ENCODE results near the gene GPR42.

Gene GPR42

DNA sequence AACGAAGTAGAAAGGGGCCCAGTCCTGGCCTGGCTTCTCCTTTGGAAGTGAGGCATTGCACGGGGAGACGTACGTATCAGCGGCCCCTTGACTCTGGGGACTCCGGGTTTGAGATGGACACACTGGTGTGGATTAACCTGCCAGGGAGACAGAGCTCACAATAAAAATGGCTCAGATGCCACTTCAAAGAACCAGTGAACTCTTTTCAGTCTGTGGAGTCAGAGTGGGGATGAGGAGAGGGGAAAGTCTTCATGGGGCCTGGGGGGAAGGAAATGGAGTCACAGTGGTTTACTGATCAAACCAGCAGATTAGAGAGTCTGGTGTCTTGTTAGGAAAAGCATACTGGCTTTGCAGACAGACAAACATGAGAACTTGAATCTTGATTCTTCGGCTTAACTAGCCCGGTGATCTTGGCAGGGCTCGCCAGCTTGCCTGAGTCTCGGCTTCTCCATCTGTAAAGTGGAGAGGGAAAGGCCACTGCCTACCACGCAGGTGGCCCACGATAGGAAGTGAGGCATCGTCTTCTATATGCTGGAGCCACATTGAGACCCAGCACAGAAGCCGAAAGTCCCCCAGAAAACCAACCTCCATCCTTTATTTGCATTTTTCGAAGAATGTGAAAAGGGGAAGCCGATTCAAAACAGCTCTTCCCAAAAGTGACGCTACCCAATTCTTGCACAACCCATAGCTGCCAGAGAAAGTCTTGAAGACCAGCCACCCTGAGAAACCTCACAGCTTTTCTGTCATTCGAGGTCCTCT, 23.5 kb upstream of the GPR42 start, which contains the start of gene FFAR1:
TSS of gene FFAR1 (plus strand) at position 732 of the 759 bp plus-strand sequence. CDS start 3,650 bp downstream, outside the sequence.
- Histone ChIP-seq H3K9ac (ENCODE audit: insufficient read length, low read depth) (no peak within 1 kb of the TSS), H3K27me3 (ENCODE audit: insufficient read depth, insufficient read length) (peaks cover 6% of the 10 kb centered on the region), H3K9me3 (ENCODE audit: insufficient read depth, low read length) (no peaks in the 10 kb centered on the region), H3K4me3 (ENCODE audit: insufficient read length, low read depth) (no peak within 1 kb of the TSS), H3K4me1 (ENCODE audit: insufficient read depth, insufficient read length) (peaks cover 9% of the 10 kb centered on the region), H3K36me3 (ENCODE audit: insufficient read depth, insufficient read length, low read length) (no peaks in the 10 kb centered on the region)
- TF ChIP-seq ZNF274 (IDR thresholded peaks at IDR 0.05; ENCODE audit: low read depth, low read length) (no peak), YY1 (IDR thresholded peaks at IDR 0.05; ENCODE audit: insufficient read depth, insufficient read length) (no peak), SUZ12 (IDR thresholded peaks at IDR 0.05; ENCODE audit: extremely low read depth, insufficient read depth, insufficient read length) (no peak)
- no peak for DNase-seq (ENCODE audit: low read depth, low spot score)

DNA sequence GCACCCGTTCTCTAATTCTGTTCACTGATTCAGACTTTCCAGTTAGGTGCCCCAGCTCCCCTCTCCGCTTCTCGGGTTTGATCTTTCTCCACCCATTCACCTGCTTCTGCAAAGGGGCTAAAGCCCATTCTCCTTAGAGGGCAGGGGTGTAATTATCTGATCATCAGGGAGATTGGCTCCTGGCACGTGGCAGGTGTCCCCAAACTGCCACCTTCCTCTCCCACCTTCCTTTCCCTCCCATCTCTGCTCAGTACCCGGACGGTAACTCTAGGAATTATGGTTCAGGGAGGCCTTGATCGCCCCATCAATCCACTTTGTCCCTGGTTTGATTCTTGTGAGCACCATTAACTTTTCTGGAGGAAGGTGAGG, 23.0 kb upstream of the GPR42 start:
- Histone ChIP-seq H3K4me1 (ENCODE audit: insufficient read depth, insufficient read length) (peaks cover 9% of the 10 kb centered on the region), H3K9ac (ENCODE audit: insufficient read length, low read depth) (no peak overlapping the region), H3K4me3 (ENCODE audit: insufficient read length, low read depth) (no peak overlapping the region), H3K9me3 (ENCODE audit: insufficient read depth, low read length) (no peaks in the 10 kb centered on the region), H3K27me3 (ENCODE audit: insufficient read depth, insufficient read length) (peaks cover 6% of the 10 kb centered on the region), H3K36me3 (ENCODE audit: insufficient read depth, insufficient read length, low read length) (no peaks in the 10 kb centered on the region)
- no peak for DNase-seq (ENCODE audit: low read depth, low spot score)
- TF ChIP-seq ZNF274 (IDR thresholded peaks at IDR 0.05; ENCODE audit: low read depth, low read length): no peak
- TF ChIP-seq YY1 (IDR thresholded peaks at IDR 0.05; ENCODE audit: insufficient read depth, insufficient read length): no peak
- TF ChIP-seq SUZ12 (IDR thresholded peaks at IDR 0.05; ENCODE audit: extremely low read depth, insufficient read depth, insufficient read length): no peak

DNA sequence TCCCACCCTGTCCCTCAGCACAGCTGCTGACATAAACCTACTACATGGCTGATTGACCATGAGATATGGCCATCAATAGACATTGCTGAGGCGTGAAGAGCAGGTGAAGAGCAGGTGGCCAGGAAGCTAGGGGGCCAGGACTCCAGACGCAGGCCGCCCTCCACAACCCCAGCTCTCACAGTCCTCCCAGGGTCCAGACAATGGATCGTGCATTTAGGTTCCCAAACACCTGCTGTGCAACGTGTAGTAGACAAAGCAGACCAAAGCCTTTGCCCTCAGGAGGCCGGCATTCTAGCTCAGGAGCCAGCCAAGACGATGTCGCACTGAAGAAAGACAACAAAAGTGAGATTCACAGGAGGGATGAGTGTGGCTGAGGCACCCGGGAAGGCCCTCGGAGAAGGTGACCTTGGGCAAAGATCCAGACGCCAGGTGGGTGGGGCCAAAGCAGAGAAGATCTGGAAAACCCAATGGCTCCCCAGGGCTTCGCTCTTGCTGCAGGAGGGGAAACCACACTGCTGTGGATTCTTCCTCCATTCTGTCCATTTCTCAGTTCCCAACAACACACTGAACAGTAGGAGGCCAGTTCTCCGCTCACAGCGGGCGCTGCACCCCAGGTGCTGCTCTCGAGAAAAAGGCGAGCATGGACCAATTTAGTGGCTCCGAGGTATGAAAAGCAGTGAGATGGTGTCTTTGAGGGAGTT, 21.8 kb upstream of the GPR42 start:
- no peaks in the 10 kb centered on the region for H3K36me3 ChIP-seq (ENCODE audit: insufficient read depth, insufficient read length, low read length)
- DNase-seq (ENCODE audit: low read depth, low spot score): no peak

DNA sequence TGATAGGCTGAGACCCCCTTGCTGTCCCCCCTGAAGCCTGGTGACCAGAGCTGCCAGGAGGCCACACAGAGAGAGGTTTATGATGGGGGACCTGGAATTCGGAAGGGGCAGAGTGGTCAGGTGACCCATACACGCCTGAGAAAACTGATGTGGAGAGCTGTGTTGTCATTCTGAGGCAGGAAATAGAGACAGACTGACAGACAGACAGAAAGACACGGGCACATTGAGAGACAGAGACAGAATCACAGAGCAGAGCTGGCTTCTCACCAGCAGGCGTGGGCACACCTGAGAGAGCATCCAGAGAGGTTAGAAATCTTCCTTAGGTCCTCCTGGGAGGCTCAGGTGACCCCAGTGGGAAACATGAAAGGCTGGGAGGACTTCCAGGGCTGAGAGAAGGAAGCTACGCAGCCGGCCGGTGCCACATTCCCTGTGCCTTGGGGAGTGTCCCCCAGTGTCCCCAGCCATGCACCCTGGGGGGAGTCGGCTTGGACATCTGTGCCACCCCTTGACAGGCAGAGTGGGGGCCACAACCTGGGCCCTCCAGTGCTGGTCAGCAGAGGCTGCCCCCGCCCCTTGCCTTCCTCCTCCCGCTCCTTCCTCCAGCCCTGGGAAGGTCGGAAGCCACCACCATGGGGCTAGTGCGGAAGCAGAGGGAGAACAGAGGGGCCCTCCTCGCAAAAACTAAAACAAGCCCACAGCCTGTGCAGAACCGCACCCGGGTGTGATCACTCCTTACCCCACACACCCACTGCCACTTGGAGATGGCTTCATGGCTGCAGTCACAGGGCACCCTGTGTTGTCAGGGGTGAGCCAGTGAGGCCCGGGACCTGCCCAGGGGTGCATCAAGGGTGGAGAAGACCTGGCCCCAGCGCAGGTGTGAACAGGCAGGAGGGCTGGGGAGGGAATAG, 21.0 kb upstream of the GPR42 start:
- H3K27me3 ChIP-seq (ENCODE audit: insufficient read depth, insufficient read length): peaks cover 6% of the 10 kb centered on the region
- H3K9me3 ChIP-seq (ENCODE audit: insufficient read depth, low read length): no peaks in the 10 kb centered on the region
- H3K9ac ChIP-seq (ENCODE audit: insufficient read length, low read depth): no peak overlapping the region
- no peaks in the 10 kb centered on the region for H3K36me3 ChIP-seq (ENCODE audit: insufficient read depth, insufficient read length, low read length)
- TF ChIP-seq ZNF274 (IDR thresholded peaks at IDR 0.05; ENCODE audit: low read depth, low read length) (no peak), SUZ12 (IDR thresholded peaks at IDR 0.05; ENCODE audit: extremely low read depth, insufficient read depth, insufficient read length) (no peak), YY1 (IDR thresholded peaks at IDR 0.05; ENCODE audit: insufficient read depth, insufficient read length) (no peak)
- no peak for DNase-seq (ENCODE audit: low read depth, low spot score)
- H3K4me1 ChIP-seq (ENCODE audit: insufficient read depth, insufficient read length): peaks cover 6% of the 10 kb centered on the region
- H3K4me3 ChIP-seq (ENCODE audit: insufficient read length, low read depth): no peak overlapping the region

More for the DNA sequence above, 21.8 kb upstream of the GPR42 start:
- H3K9me3 ChIP-seq (ENCODE audit: insufficient read depth, low read length): no peaks in the 10 kb centered on the region
- TF ChIP-seq ZNF274 (IDR thresholded peaks at IDR 0.05; ENCODE audit: low read depth, low read length): no peak
- no peak for TF ChIP-seq SUZ12 (IDR thresholded peaks at IDR 0.05; ENCODE audit: extremely low read depth, insufficient read depth, insufficient read length)
- TF ChIP-seq YY1 (IDR thresholded peaks at IDR 0.05; ENCODE audit: insufficient read depth, insufficient read length): no peak
- peaks cover 6% of the 10 kb centered on the region for H3K27me3 ChIP-seq (ENCODE audit: insufficient read depth, insufficient read length)
- H3K4me1 ChIP-seq (ENCODE audit: insufficient read depth, insufficient read length): peaks cover 9% of the 10 kb centered on the region
- no peak overlapping the region for H3K9ac ChIP-seq (ENCODE audit: insufficient read length, low read depth)
- no peak overlapping the region for H3K4me3 ChIP-seq (ENCODE audit: insufficient read length, low read depth)

DNA sequence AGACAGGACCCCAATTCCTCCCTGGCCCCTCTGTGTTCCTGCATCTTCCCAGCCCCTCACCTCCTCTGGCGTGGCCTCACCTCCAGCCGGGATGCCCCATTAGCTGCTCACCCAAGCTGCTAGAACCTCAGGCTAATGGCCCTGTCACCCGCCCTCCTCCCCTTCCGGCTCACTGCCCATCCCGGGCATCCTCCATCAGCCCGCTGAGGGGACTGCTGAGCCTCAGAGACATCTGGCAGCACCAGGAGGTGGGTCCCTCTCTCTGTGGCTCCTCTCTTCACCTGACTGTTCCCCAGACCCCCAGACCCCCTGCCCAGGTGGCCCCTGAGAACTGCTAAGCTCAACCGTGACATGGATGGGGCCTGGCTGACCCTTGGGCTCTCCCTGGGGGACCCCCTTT, 20.3 kb upstream of the GPR42 start:
- no peaks in the 10 kb centered on the region for H3K9me3 ChIP-seq (ENCODE audit: insufficient read depth, low read length)
- no peak overlapping the region for H3K9ac ChIP-seq (ENCODE audit: insufficient read length, low read depth)
- no peaks in the 10 kb centered on the region for H3K36me3 ChIP-seq (ENCODE audit: insufficient read depth, insufficient read length, low read length)
- no peak for DNase-seq (ENCODE audit: low read depth, low spot score)
- TF ChIP-seq ZNF274 (IDR thresholded peaks at IDR 0.05; ENCODE audit: low read depth, low read length) (no peak), SUZ12 (IDR thresholded peaks at IDR 0.05; ENCODE audit: extremely low read depth, insufficient read depth, insufficient read length) (no peak), YY1 (IDR thresholded peaks at IDR 0.05; ENCODE audit: insufficient read depth, insufficient read length) (no peak)
- peaks cover 6% of the 10 kb centered on the region for H3K27me3 ChIP-seq (ENCODE audit: insufficient read depth, insufficient read length)
- H3K4me1 ChIP-seq (ENCODE audit: insufficient read depth, insufficient read length): peaks cover 3% of the 10 kb centered on the region
- H3K4me3 ChIP-seq (ENCODE audit: insufficient read length, low read depth): no peak overlapping the region

DNA sequence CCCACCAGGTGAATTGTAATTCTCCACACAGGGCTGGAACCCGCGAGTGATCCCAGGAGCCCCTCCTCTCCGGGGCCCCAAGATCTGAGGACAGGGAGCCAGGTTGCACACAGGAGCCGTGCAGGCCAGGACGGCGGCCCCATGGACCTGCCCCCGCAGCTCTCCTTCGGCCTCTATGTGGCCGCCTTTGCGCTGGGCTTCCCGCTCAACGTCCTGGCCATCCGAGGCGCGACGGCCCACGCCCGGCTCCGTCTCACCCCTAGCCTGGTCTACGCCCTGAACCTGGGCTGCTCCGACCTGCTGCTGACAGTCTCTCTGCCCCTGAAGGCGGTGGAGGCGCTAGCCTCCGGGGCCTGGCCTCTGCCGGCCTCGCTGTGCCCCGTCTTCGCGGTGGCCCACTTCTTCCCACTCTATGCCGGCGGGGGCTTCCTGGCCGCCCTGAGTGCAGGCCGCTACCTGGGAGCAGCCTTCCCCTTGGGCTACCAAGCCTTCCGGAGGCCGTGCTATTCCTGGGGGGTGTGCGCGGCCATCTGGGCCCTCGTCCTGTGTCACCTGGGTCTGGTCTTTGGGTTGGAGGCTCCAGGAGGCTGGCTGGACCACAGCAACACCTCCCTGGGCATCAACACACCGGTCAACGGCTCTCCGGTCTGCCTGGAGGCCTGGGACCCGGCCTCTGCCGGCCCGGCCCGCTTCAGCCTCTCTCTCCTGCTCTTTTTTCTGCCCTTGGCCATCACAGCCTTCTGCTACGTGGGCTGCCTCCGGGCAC, 19.3 kb upstream of the GPR42 start:
- Histone ChIP-seq H3K4me1 (ENCODE audit: insufficient read depth, insufficient read length) (peaks cover 3% of the 10 kb centered on the region), H3K27me3 (ENCODE audit: insufficient read depth, insufficient read length) (peaks cover 6% of the 10 kb centered on the region), H3K36me3 (ENCODE audit: insufficient read depth, insufficient read length, low read length) (no peaks in the 10 kb centered on the region), H3K4me3 (ENCODE audit: insufficient read length, low read depth) (no peak overlapping the region), H3K9me3 (ENCODE audit: insufficient read depth, low read length) (no peaks in the 10 kb centered on the region), H3K9ac (ENCODE audit: insufficient read length, low read depth) (no peak overlapping the region)
- TF ChIP-seq ZNF274 (IDR thresholded peaks at IDR 0.05; ENCODE audit: low read depth, low read length): no peak
- no peak for TF ChIP-seq SUZ12 (IDR thresholded peaks at IDR 0.05; ENCODE audit: extremely low read depth, insufficient read depth, insufficient read length)
- TF ChIP-seq YY1 (IDR thresholded peaks at IDR 0.05; ENCODE audit: insufficient read depth, insufficient read length): no peak
- DNase-seq (ENCODE audit: low read depth, low spot score): no peak

Data from NT2/D1 (cell line).